GM12873 (cell line): Measurements from ENCODE around the gene JAM3.

Experiments used
- CTCF ChIP-seq: IDR thresholded peaks from 2 replicates; pipeline ENCODE4 v1.5.1; 2012; ENCODE audit warnings: low read depth, mild to moderate bottlenecking, moderate library complexity, low read length, control low read depth; ENCODE audit not compliant: insufficient read depth; ENCODE audit errors: missing control alignments

The JAM3 gene

GRCh38 chr11:134100171-134100570 lies 31.3 kb downstream of the JAM3 start:
- TF ChIP-seq CTCF: no peak

- no peak for TF ChIP-seq CTCF
Measured at GRCh38 chr11:134101282-134101681, 32.4 kb downstream of the JAM3 start.

GRCh38 chr11:134110252-134110815 lies 41.5 kb downstream of the JAM3 start:
- TF ChIP-seq CTCF: no peak

- TF ChIP-seq CTCF: no peak
Measured at GRCh38 chr11:134116210-134116609, 47.3 kb downstream of the JAM3 start.

GRCh38 chr11:134118006-134118405 lies 49.1 kb downstream of the JAM3 start:
- no peak for TF ChIP-seq CTCF

- no peak for TF ChIP-seq CTCF
Measured at GRCh38 chr11:134119094-134119493, 50.2 kb downstream of the JAM3 start.

GRCh38 chr11:134120143-134120850 lies 51.4 kb downstream of the JAM3 start:
- TF ChIP-seq CTCF: no peak
